SK-N-SH (cell line): ENCODE data around the gene KRTAP1-3. TPM values are rescaled to one million over a fixed set of nuclear protein-coding genes. Genes with fewer than 3 reads are reported as not detected.

Source experiments
- CTCF ChIA-PET: fragments of 300-600, 350-600 bp; formaldehyde crosslinking; extraction: SDS; loops from one replicate; lab custom pipeline; 2021; lab: Yijun Ruan, JAX
- POLR2A ChIA-PET: fragments of 350-600 bp; sonication (Branson Sonifier 250); formaldehyde crosslinking; extraction: SDS; loops from one replicate; lab custom pipeline; 2020; ENCODE audit warnings: antibody characterized with exemption, inconsistent platforms; lab: Yijun Ruan, JAX
- DNase-seq: peaks from one replicate; pipeline ENCODE4 v3.0.0; 2012
- H2AFZ ChIP-seq: fragments of 200-600 bp; sonication (generic); 2 replicates; pipeline ENCODE4 v1.8.1; 2016; ENCODE audit warnings: antibody characterized with exemption, mild to moderate bottlenecking, low read depth
- H3F3A ChIP-seq: fragments of 200-600 bp; sonication (generic); replicated peaks from 2 replicates; pipeline ENCODE3; 2016; ENCODE audit warnings: antibody characterized with exemption, mild to moderate bottlenecking; ENCODE audit not compliant: insufficient read depth
- H3K27ac ChIP-seq, 2 experiments: fragments of 200-500 bp in 1 of 2; fragments of 200-600 bp in 1 of 2; sonication (Bioruptor generic) in 1 of 2; sonication (generic), shearing (Covaris generic) in 1 of 2; 2 replicates each; pipeline versions ENCODE4 v1.5.1 to v1.6.1; 2014 to 2016; ENCODE audit warnings: low read depth in 2 of 2, inconsistent platforms in 1 of 2, low read length in 1 of 2, mild to moderate bottlenecking in 1 of 2, mixed read lengths in 1 of 2
- H3K27me3 ChIP-seq: fragments of 200-600 bp; sonication (generic), shearing (Covaris generic); 2 replicates; pipeline ENCODE4 v1.6.1; 2016; ENCODE audit warnings: mixed run types; ENCODE audit not compliant: insufficient read depth
- H3K36me3 ChIP-seq, 2 experiments: fragments of 200-500 bp in 1 of 2; fragments of 200-600 bp in 1 of 2; sonication (Bioruptor generic) in 1 of 2; sonication (generic) in 1 of 2; replicated peaks in 1 of 2; 2 replicates each; pipeline versions ENCODE3 to v1.5.1; 2014 to 2016; ENCODE audit warnings: low read length in 1 of 2, mild to moderate bottlenecking in 1 of 2; ENCODE audit not compliant: insufficient read depth in 2 of 2, control insufficient read depth in 1 of 2
- H3K4me1 ChIP-seq, 2 experiments: fragments of 200-500 bp in 1 of 2; fragments of 200-600 bp in 1 of 2; sonication (Bioruptor generic) in 1 of 2; sonication (generic), shearing (Covaris generic) in 1 of 2; 2 replicates each; pipeline versions ENCODE4 v1.5.1 to v1.6.1; 2014 to 2016; ENCODE audit warnings: low read depth in 1 of 2, low read length in 1 of 2, mixed run types in 1 of 2; ENCODE audit not compliant: insufficient read depth in 2 of 2, control insufficient read depth in 1 of 2
- H3K4me2 ChIP-seq: fragments of 200-600 bp; sonication (generic), shearing (Covaris generic); 2 replicates; pipeline ENCODE4 v1.6.1; 2017; ENCODE audit warnings: mixed run types
- H3K4me3 ChIP-seq, 2 experiments: fragments of 200-500 bp in 1 of 2; fragments of 200-600 bp in 1 of 2; sonication (Bioruptor generic) in 1 of 2; sonication (generic), shearing (Covaris generic) in 1 of 2; 2 replicates each; pipeline versions ENCODE4 v1.5.1 to v1.8.1; 2014 to 2016; ENCODE audit warnings: low read depth in 2 of 2, inconsistent platforms in 1 of 2, low read length in 1 of 2, mild to moderate bottlenecking in 1 of 2, mixed read lengths in 1 of 2, moderate library complexity in 1 of 2
- H3K79me2 ChIP-seq: fragments of 200-600 bp; sonication (generic); 2 replicates; pipeline ENCODE4 v1.8.1; 2017; ENCODE audit warnings: mild to moderate bottlenecking; ENCODE audit not compliant: insufficient read depth
- H3K9ac ChIP-seq: fragments of 200-600 bp; sonication (generic); 2 replicates; pipeline ENCODE4 v1.6.1; 2017; ENCODE audit warnings: mixed run types
- H3K9me2 ChIP-seq: fragments of 200-600 bp; sonication (generic); 2 replicates; pipeline ENCODE4 v1.6.1; 2017; ENCODE audit warnings: mixed run types
- H3K9me3 ChIP-seq: fragments of 200-600 bp; sonication (generic); 2 replicates; pipeline ENCODE4 v1.6.1; 2017; ENCODE audit warnings: mixed run types, mild to moderate bottlenecking, moderate library complexity
- H4K20me1 ChIP-seq: fragments of 200-600 bp; sonication (generic); 2 replicates; pipeline ENCODE4 v1.6.1; 2017; ENCODE audit warnings: mild to moderate bottlenecking, mixed run types; ENCODE audit not compliant: insufficient read depth
- CHD2 ChIP-seq: fragments of 150-350 bp; IDR thresholded peaks from 2 replicates; pipeline ENCODE4 v1.6.1; 2018; ENCODE audit warnings: low read length; ENCODE audit not compliant: partially characterized antibody
- CTCF ChIP-seq: fragments of 200-600 bp; sonication (generic); IDR thresholded peaks from 2 replicates; pipeline ENCODE4 v1.6.1; 2017; ENCODE audit warnings: antibody characterized with exemption, mild to moderate bottlenecking, moderate library complexity
- ELF1 ChIP-seq: IDR thresholded peaks from 2 replicates; pipeline ENCODE4 v1.4.0; 2012
- IRF3 ChIP-seq: fragments of 150-350 bp; IDR thresholded peaks from 2 replicates; pipeline ENCODE4 v1.6.1; 2016; ENCODE audit warnings: mild to moderate bottlenecking, low read depth, low read length
- MXI1 ChIP-seq: IDR thresholded peaks from 2 replicates; pipeline ENCODE4 v1.6.1; 2012; ENCODE audit warnings: mild to moderate bottlenecking, low read depth, low read length, improper control_type of control experiment
- NFIC ChIP-seq: IDR thresholded peaks from 2 replicates; pipeline ENCODE4 v1.4.0; 2012; ENCODE audit warnings: borderline replicate concordance
- PBX3 ChIP-seq: IDR thresholded peaks from 2 replicates; pipeline ENCODE4; 2012
- POLR2AphosphoS5 ChIP-seq: IDR thresholded peaks from 2 replicates; pipeline ENCODE4 v1.6.1; 2012; ENCODE audit warnings: low read depth, low read length
- SMC3 ChIP-seq: IDR thresholded peaks from 2 replicates; pipeline ENCODE4 v1.6.1; 2012; ENCODE audit warnings: low read depth, low read length, improper control_type of control experiment
- TEAD4 ChIP-seq: IDR thresholded peaks from 2 replicates; pipeline ENCODE4 v1.4.0; 2012; ENCODE audit warnings: mild to moderate bottlenecking, borderline replicate concordance; ENCODE audit not compliant: insufficient read depth
- USF2 ChIP-seq: fragments of 150-350 bp; IDR thresholded peaks from 2 replicates; pipeline ENCODE4 v1.6.1; 2017; ENCODE audit warnings: antibody characterized with exemption, low read length, low read depth, borderline replicate concordance
- WGBS: methylation state at CpG from one replicate; pipeline ENCODE4 v1.1.6; 2017; ENCODE audit warnings: low lambda C conversion rate; 5-methylcytosine and 5-hydroxymethylcytosine counted together
- polyA plus RNA-seq, 3 experiments: library from polyadenylated mRNA; depleted of rRNA; stranded (reverse); fragments of >200 nt; gene quantifications; 2 replicates each; pipeline ENCODE4 v1.2.3, GENCODE V29; 2012

KRTAP1-3 gene
- polyA plus RNA-seq, 1 of the 3 experiments (the other 2 are of a cell fraction): not detected

GRCh38 chr17:41010441-41010840 is 24.2 kb downstream of the KRTAP1-3 start (continued):
- TF ChIP-seq PBX3 (no peak), CHD2 (no peak), IRF3 (no peak), ELF1 (no peak), POLR2AphosphoS5 (no peak), CTCF (no peak)

GRCh38 chr17:41009936-41010335 is 24.7 kb downstream of the KRTAP1-3 start:
- Histone ChIP-seq H3K9ac (no peak overlapping the region), H3F3A (no peaks in the 10 kb centered on the region), H3K27me3 (peaks cover 31% of the 10 kb centered on the region; the same call in 1 of the 2 replicates), H3K4me2 (no peak overlapping the region), H4K20me1 (no peaks in the 10 kb centered on the region), H3K4me1 (no peaks in the 10 kb centered on the region), H2AFZ (no peak overlapping the region), H3K79me2 (no peaks in the 10 kb centered on the region), H3K9me3 (no peaks in the 10 kb centered on the region), H3K27ac (no peak overlapping the region), H3K9me2 (no peaks in the 10 kb centered on the region), H3K36me3 (no peaks in the 10 kb centered on the region), H3K4me3 (no peak overlapping the region)
- no peak for TF ChIP-seq MXI1
- no peak for TF ChIP-seq IRF3
- no peak for TF ChIP-seq TEAD4
- no peak for TF ChIP-seq USF2
- TF ChIP-seq NFIC: no peak
- no peak for TF ChIP-seq SMC3
- no peak for TF ChIP-seq ELF1
- 6% methylated on average over 1 of the region's 1 CpG for WGBS
- POLR2A ChIA-PET: no interaction called here
- no peak for DNase-seq
- CTCF ChIA-PET: interaction anchor here (0.6 kb wide), 1 partner anchor 73 kb away, joined by 3 read pairs; no protein-coding TSS in a partner anchor
